Testis (tissue), 3 donors: ENCODE data around the gene ARL2BP. TPM values are rescaled to one million over a fixed set of nuclear protein-coding genes. Genes with fewer than 3 reads are reported as not detected.

Experiments
- DNase-seq: peaks from one replicate; pipeline ENCODE4 v3.0.0-alpha.2; 2019
- H3K27ac ChIP-seq, 2 donors: fragments of 200-600 bp; sonication (generic); one replicate each; pipeline ENCODE4 v1.5.1; 2019
- H3K27me3 ChIP-seq: fragments of 200-600 bp; sonication (generic); one replicate; pipeline ENCODE4 v1.5.1; 2019
- H3K36me3 ChIP-seq: fragments of 200-600 bp; sonication (generic); one replicate; pipeline ENCODE4 v1.5.1; 2017; ENCODE audit warnings: low read depth; ENCODE audit errors: missing control alignments
- H3K4me1 ChIP-seq: fragments of 200-600 bp; sonication (generic); one replicate; pipeline ENCODE4 v1.5.1; 2019
- H3K4me3 ChIP-seq, 2 donors: fragments of 200-600 bp; sonication (generic); one replicate each; pipeline ENCODE4 v1.5.1; 2017 to 2019
- H3K9me3 ChIP-seq: fragments of 200-600 bp; sonication (generic); one replicate; pipeline ENCODE4 v1.5.1; 2017
- CTCF ChIP-seq, 3 experiments: fragments of 450-650 bp in 2 of 3; fragments of 200-600 bp in 1 of 3; sonication (generic) in 1 of 3; IDR thresholded peaks; one replicate each; pipeline ENCODE4 v1.5.1; 2016 to 2019; ENCODE audit warnings: antibody characterized with exemption in 3 of 3, mild to moderate bottlenecking in 2 of 3, moderate library complexity in 1 of 3
- POLR2A ChIP-seq: fragments of 450-650 bp; IDR thresholded peaks from one replicate; pipeline ENCODE4 v1.6.1; 2017; ENCODE audit warnings: antibody characterized with exemption, mild to moderate bottlenecking, moderate library complexity
- WGBS, 2 donors: methylation state at CpG; one replicate each; pipeline ENCODE4 v1.1.5; 2018; 5-methylcytosine and 5-hydroxymethylcytosine counted together
- intact Hi-C: fragments of 100-400 bp; cut with DNase I; formaldehyde crosslinking; loops from one replicate; pipeline ENCODE4 v1.15.1; 2023; ENCODE audit warnings: low total_unique reads
- polyA plus RNA-seq: library from polyadenylated mRNA; stranded (reverse); fragments of 350-450 nt; fragmentation: Illumina TruSeq; extraction: RNeasy Lipid Tissue Mini Kit (QIAGEN cat#74804); gene quantifications from one replicate; pipeline ENCODE4 v1.2.3, GENCODE V29; 2014; ENCODE audit warnings: low read depth, low replicate concordance; ENCODE audit not compliant: insufficient read depth
- total RNA-seq, 2 donors: library from RNA; depleted of rRNA; stranded (reverse); fragments of >200 nt; gene quantifications; one replicate each; pipeline ENCODE4 v1.2.3, GENCODE V29; 2016

ARL2BP gene
- total and polyA plus RNA-seq, 3 donors from 2014 or later, result 88.8 to 128 (median 92.4) TPM

GRCh38 chr16:57240851-57241250 lies 4.2 kb upstream of the ARL2BP start:
- WGBS, 2 donors, result 80 to 82% methylated on average over 2 of the region's 2 CpGs
- no peak for DNase-seq
- peak overlapping the region; percentile 7 to 8 for H3K27ac ChIP-seq
- H3K4me3 ChIP-seq, result no peak overlapping the region
- no peaks in the 10 kb centered on the region for H3K9me3 ChIP-seq
- H3K27me3 ChIP-seq, result no peaks in the 10 kb centered on the region
- peaks cover under 1% of the 10 kb centered on the region for H3K4me1 ChIP-seq
- no peak for TF ChIP-seq POLR2A
- no peak for TF ChIP-seq CTCF (IDR thresholded peaks at IDR 0.05)
- no peaks in the 10 kb centered on the region for H3K36me3 ChIP-seq
- intact Hi-C loops, result no loop called here

GRCh38 chr16:57242650-57243049 lies 2.4 kb upstream of the ARL2BP start:
- TF ChIP-seq CTCF (IDR thresholded peaks at IDR 0.05) (no peak), POLR2A (no peak)
- intact Hi-C loops, result no loop called here
- 73 to 77% methylated on average over 2 of the region's 2 CpGs for WGBS, 2 donors
- H3K27ac ChIP-seq, result no peak overlapping the region
- H3K9me3 ChIP-seq, result no peaks in the 10 kb centered on the region
- DNase-seq, result no peak
- no peaks in the 10 kb centered on the region for H3K27me3 ChIP-seq
- H3K36me3 ChIP-seq, result no peaks in the 10 kb centered on the region
- no peak overlapping the region for H3K4me3 ChIP-seq
- peaks cover 11% of the 10 kb centered on the region for H3K4me1 ChIP-seq

GRCh38 chr16:57244463-57244766 lies 644 bp upstream of the ARL2BP start:
- intact Hi-C loops, result no loop called here
- Histone ChIP-seq H3K27ac (peak overlapping the region; percentile 22 to 93), H3K4me1 (peaks cover 11% of the 10 kb centered on the region), H3K27me3 (no peaks in the 10 kb centered on the region), H3K9me3 (no peaks in the 10 kb centered on the region), H3K4me3 (peak overlapping the region; percentile 80 to 96), H3K36me3 (no peaks in the 10 kb centered on the region)
- 4 to 6% methylated on average over 9 of the region's 9 CpGs for WGBS, 2 donors
- TF ChIP-seq CTCF (IDR thresholded peaks at IDR 0.05), result no peak
- TF ChIP-seq POLR2A, result no peak
- no peak for DNase-seq

GRCh38 chr16:57245472-57246113 lies 534 bp downstream of the ARL2BP start:
- H3K27me3 ChIP-seq, result no peaks in the 10 kb centered on the region
- H3K27ac ChIP-seq, result peak overlapping the region; percentile 93 to 95
- DNase-seq, result peak; percentile 58
- no peaks in the 10 kb centered on the region for H3K36me3 ChIP-seq
- no peaks in the 10 kb centered on the region for H3K9me3 ChIP-seq
- WGBS, 2 donors, result 3 to 7% methylated on average over 10 to 20 of the region's 28 CpGs
- TF ChIP-seq POLR2A (no peak), CTCF (IDR thresholded peaks at IDR 0.05) (no peak)
- intact Hi-C loops, result no loop called here
- peak overlapping the region; percentile 80 to 96 for H3K4me3 ChIP-seq
- H3K4me1 ChIP-seq, result peaks cover 11% of the 10 kb centered on the region

- Histone ChIP-seq H3K9me3 (no peaks in the 10 kb centered on the region), H3K27ac (no peak overlapping the region), H3K36me3 (no peaks in the 10 kb centered on the region), H3K4me3 (no peak overlapping the region), H3K27me3 (no peaks in the 10 kb centered on the region), H3K4me1 (peaks cover 5% of the 10 kb centered on the region)
- 89 to 97% methylated on average over 2 of the region's 2 CpGs for WGBS, 2 donors
- TF ChIP-seq POLR2A (no peak), CTCF (IDR thresholded peaks at IDR 0.05) (no peak)
- DNase-seq, result no peak
- intact Hi-C loops, result no loop called here
Observed at GRCh38 chr16:57251352-57251751, 6.3 kb downstream of the ARL2BP start.
